GM19238 (cell line): Measurements from ENCODE around the gene MYL3.

ENCODE experiments used
- DNase-seq: peaks from one replicate; pipeline ENCODE4 v3.0.0; 2011; ENCODE audit warnings: low spot score; ENCODE audit not compliant: insufficient read length

The MYL3 gene

GRCh38 chr3:46899151-46900006 is 36.1 kb upstream of the MYL3 start:
- DNase-seq = no peak

GRCh38 chr3:46898321-46899150 is 35.3 kb upstream of the MYL3 start:
- no peak for DNase-seq

GRCh38 chr3:46897829-46898320 is 34.6 kb upstream of the MYL3 start:
- DNase-seq = no peak

- DNase-seq = no peak
Measured at GRCh38 chr3:46897031-46897430, 33.8 kb upstream of the MYL3 start.

- DNase-seq = no peak
Measured at GRCh38 chr3:46896386-46896785, 33.1 kb upstream of the MYL3 start.

- no peak for DNase-seq
Measured at GRCh38 chr3:46895761-46896160, 32.5 kb upstream of the MYL3 start.

- peak; percentile 75 for DNase-seq
Measured at GRCh38 chr3:46895204-46895660, 32.0 kb upstream of the MYL3 start.

- DNase-seq = no peak
Measured at GRCh38 chr3:46894256-46894655, 31.0 kb upstream of the MYL3 start.

- DNase-seq = no peak
Measured at GRCh38 chr3:46893763-46894162, 30.5 kb upstream of the MYL3 start.

- DNase-seq = no peak
Measured at GRCh38 chr3:46893146-46893748, 30.0 kb upstream of the MYL3 start.

GRCh38 chr3:46892285-46893145 is 29.3 kb upstream of the MYL3 start:
- no peak for DNase-seq

GRCh38 chr3:46891132-46891531 is 27.9 kb upstream of the MYL3 start:
- DNase-seq = no peak

GRCh38 chr3:46890132-46890531 is 26.9 kb upstream of the MYL3 start:
- no peak for DNase-seq

- DNase-seq = no peak
Measured at GRCh38 chr3:46889381-46890110, 26.3 kb upstream of the MYL3 start.

- no peak for DNase-seq
Measured at GRCh38 chr3:46888705-46889104, 25.5 kb upstream of the MYL3 start.

GRCh38 chr3:46887980-46888494 is 24.8 kb upstream of the MYL3 start:
- no peak for DNase-seq

GRCh38 chr3:46885612-46886011 is 22.4 kb upstream of the MYL3 start:
- no peak for DNase-seq

GRCh38 chr3:46884929-46885328 is 21.7 kb upstream of the MYL3 start:
- DNase-seq = no peak

- DNase-seq = no peak
Measured at GRCh38 chr3:46884427-46884826, 21.2 kb upstream of the MYL3 start.

- DNase-seq = no peak
Measured at GRCh38 chr3:46883830-46884185, 20.6 kb upstream of the MYL3 start.
